HG02588 (cell line): Measurements from ENCODE around the gene KCNV2.

Source experiments
- ATAC-seq: cut with Tn5 transposase; IDR thresholded peaks from one replicate; pipeline ENCODE4 v1.9.1; 2021; ENCODE audit warnings: mild to moderate bottlenecking, moderate library complexity; ENCODE audit not compliant: unreplicated experiment

Gene KCNV2

DNA sequence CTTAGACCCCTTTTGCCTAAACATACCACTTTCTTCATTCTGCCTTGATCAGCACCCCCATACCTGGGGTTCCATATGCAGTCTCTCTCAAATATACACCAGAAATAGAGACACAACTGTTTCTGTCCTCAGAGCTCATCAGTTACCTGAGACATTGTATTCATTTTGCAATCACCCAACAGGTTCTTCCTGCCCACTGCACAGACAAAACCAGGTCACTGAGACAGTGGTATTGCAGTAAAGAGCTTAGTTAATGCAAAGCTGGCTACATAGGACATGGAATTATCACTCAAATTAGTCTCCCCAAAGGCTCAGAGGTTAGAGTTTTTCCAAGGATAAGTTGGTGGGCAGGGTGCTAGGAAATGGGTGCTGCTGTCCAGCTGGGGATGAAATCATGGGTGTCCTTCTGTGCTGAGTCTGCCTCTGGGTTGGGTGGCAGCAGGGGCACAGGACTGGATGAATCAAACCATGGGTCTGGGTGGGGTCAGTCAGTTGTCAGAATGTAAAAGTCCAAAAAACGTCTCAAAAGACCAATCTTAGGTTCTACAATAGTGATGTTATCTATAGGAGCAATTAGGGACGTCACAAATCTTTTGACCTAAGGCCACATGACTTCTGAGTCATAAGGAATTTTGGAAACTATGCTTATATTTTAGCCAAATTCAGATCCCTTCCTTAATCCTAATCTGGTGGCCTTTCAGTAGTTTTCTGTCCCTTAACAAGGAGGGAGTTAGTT, 41.0 kb downstream of the KCNV2 start:
- ATAC-seq, result no peak

GRCh38 chr9:2758898-2759510, 41.7 kb downstream of the KCNV2 start:
- no peak for ATAC-seq

DNA sequence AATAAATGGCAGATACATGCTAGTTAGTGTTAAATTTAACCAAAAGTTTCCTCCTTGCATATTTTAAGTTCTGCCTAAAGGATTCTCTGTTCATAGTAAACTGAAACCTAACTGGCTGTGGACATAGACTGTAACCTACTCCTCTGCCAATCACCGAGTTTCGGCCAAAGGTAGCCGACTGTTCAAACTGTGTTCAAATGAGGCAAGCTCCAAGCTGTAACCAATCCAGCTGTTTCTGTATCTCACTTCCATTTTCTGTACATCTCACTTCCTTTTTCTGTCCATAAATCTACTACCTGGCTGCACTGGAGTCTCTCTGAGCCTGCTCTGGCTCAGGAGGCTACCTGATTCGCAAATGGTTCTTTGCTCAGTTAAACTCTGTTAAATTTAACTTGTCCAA, 44.1 kb downstream of the KCNV2 start:
- no peak for ATAC-seq

GRCh38 chr9:2764353-2764752, 47.0 kb downstream of the KCNV2 start:
- ATAC-seq, result peak; percentile 68

DNA sequence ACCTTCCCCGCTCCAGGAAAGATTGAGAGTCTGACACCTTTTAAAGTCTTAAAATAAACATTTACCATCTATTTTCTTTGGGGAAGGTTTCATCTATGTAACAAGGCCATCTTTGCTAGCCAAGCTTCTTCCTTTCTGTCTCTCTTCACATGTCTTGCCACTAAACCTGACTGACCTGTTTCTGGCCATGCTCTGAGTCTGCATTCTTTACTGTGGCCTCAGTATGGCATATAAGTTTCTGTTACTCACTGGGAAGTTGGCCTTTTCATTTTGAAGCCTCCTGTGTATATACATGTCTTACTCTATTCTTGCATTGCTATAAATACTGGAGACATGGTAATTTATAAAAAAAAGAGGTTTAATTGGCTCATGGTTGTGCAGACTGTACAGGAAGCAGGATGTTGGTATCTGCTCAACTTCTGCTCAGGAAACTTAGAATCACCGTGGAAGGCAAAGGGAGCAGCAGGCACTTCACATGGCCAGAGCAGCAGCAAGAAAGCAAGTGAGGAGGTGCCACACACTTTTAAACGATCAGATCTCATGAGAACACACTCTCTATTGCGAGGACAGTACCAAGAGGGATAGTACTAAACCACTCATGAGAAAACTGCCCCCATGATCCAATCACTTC, 48.1 kb downstream of the KCNV2 start:
- ATAC-seq, result no peak

DNA sequence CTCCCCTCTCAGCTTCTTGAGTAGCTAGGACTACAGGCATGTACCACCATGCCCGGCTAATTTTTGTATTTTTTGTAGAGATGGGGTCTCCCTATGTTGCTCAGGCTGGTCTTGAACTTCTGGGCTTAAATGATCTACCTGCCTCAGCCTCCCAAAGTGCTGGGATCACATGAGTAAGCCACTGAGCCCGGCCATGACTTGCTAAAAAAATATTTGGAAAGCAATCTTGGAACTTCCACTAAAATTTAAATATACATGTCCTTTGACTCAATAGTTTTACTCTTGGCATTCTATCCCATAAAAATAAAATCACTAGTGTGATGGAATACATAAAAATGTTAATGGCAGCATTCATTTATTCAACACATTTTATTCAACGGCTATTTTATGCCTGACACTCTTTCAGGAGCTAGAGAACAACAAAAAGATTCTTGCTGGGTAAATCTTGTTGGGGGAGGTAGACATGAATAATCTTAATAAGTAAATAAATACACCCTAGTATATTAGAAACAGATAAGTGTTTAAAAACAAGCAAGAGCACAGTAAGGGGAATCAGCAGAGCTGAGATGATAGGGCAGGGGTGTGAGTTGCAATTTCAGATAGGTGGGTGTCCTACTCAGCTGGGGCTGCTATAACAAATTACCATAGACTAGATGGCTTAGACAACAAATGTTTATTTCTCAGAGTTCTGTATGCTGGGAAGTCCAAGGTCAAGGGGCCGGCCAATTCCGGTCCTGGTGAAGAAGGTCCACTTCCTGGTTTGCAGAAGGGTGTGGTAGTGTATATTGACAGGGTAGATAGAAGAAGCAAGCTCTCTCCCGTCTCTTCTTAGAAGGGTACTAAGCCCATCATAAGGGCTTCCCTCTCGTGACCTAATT, 50.7 kb downstream of the KCNV2 start:
- ATAC-seq, result no peak

DNA sequence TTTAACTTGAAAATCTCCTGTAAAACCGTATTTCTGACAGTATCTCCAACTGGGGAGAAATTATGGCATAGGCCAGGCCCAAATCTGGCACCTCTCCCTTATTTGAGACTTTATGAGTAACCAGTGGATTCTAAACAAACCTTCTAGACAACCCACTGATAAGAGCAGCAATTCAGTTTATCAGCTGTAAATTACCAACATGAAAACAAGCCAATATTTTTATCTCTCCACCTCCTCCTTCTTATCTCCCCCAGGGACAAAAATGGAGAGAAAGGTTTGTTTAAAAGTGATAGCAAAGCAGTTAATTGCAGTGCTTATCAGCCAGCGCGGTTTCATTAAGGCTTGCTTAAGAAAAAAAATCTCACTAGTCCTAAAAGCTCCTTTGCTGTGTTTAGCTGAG, 53.8 kb downstream of the KCNV2 start:
- ATAC-seq, result no peak

DNA sequence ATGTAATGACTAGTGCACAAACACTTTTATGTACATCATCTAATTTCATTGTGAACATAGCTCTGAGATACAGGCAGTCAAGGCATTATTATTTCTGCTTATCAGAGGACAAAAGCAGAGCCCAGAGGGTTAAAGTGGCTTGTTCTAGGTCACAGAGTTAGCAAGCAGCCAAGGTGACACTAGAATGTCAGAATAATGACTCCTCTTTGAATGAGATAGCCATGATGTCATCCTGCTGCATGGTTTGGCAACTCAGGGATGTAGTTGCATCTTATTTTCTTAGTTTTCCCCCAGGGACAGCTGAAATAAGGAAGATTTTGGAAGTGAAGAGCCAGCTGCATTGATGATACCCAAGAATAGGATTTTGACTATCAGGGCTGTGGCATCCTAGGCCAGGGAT, 54.4 kb downstream of the KCNV2 start:
- ATAC-seq, result no peak

DNA sequence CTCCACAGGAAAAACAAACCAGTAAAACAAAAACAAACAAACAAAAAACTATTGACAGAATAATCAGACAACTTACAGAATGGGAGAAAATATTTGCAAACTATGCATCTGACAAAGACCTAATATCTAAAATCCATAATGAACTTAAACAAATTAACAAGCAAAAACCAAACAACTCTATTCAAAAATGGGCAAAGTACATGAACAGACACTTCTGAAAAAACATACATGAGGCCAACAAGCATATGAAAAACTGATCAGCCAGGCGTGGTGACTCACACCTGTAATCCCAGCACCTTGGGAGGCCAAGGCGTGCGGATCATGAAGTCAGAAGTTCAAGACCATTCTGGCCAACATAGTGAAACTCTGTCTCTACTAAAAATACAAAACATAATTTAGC, 60.1 kb downstream of the KCNV2 start:
- no peak for ATAC-seq

GRCh38 chr9:2778816-2779215, 61.5 kb downstream of the KCNV2 start:
- ATAC-seq, result no peak
